ENCODE measurements around the gene SSBP3. TPM values are rescaled to one million over a fixed set of nuclear protein-coding genes. Genes with fewer than 3 reads are reported as not detected.

SSBP3 gene
- total RNA-seq, 4 donors from 2014 or later = 15.4 to 23.0 (median 18.2) TPM

GRCh38 chr1:54270543-54270942 is 135.7 kb downstream of the SSBP3 start:
- TF ChIP-seq POLR2A (IDR thresholded peaks at IDR 0.05) (no peak), CTCF (IDR thresholded peaks at IDR 0.05) (no peak)
- peaks cover 28 to 53% of the 10 kb centered on the region in 2 donors for H3K4me1 ChIP-seq
- intact Hi-C loops (cut with DNase I) = loop anchor here (5.0 kb wide), 2 partner anchors 137 to 217 kb away; partner anchors contain the start of gene SSBP3

GRCh38 chr1:54268762-54269297 is 137.4 kb downstream of the SSBP3 start:
- H3K36me3 ChIP-seq = no peaks in the 10 kb centered on the region

More at GRCh38 chr1:54270543-54270942, 135.7 kb downstream of the SSBP3 start:
- H3K9me3 ChIP-seq = no peaks in the 10 kb centered on the region
- H3K27me3 ChIP-seq = no peaks in the 10 kb centered on the region
- no peak overlapping the region for H3K4me3 ChIP-seq (replicated peaks in 1 of 3)
- DNase-seq = no peak
- H3K36me3 ChIP-seq = no peaks in the 10 kb centered on the region
- H3K27ac ChIP-seq = no peak overlapping the region
- 91 to 96% methylated on average over 7 of the region's 7 CpGs for WGBS, 2 donors

GRCh38 chr1:54267815-54268761 is 138.1 kb downstream of the SSBP3 start:
- WGBS, 2 donors = 85 to 86% methylated on average over 17 of the region's 17 CpGs
- H3K27me3 ChIP-seq = no peaks in the 10 kb centered on the region
- peaks cover 8 to 36% of the 10 kb centered on the region in 2 donors for H3K4me1 ChIP-seq
- no peak for DNase-seq
- no peak overlapping the region for H3K27ac ChIP-seq
- no peak overlapping the region for H3K4me3 ChIP-seq (replicated peaks in 1 of 3)
- no peaks in the 10 kb centered on the region for H3K36me3 ChIP-seq
- intact Hi-C loops (cut with DNase I) = no loop called here
- no peaks in the 10 kb centered on the region for H3K9me3 ChIP-seq
- no peak for TF ChIP-seq CTCF (IDR thresholded peaks at IDR 0.05)
- TF ChIP-seq POLR2A (IDR thresholded peaks at IDR 0.05) = no peak

More at GRCh38 chr1:54268762-54269297, 137.4 kb downstream of the SSBP3 start:
- 74 to 75% methylated on average over 9 of the region's 9 CpGs for WGBS, 2 donors
- H3K27ac ChIP-seq = no peak overlapping the region
- no peaks in the 10 kb centered on the region for H3K9me3 ChIP-seq
- no peak for DNase-seq
- no peaks in the 10 kb centered on the region for H3K27me3 ChIP-seq
- intact Hi-C loops (cut with DNase I) = no loop called here
- H3K4me1 ChIP-seq = peaks cover 14 to 36% of the 10 kb centered on the region in 2 donors
- no peak overlapping the region for H3K4me3 ChIP-seq (replicated peaks in 1 of 3)
- TF ChIP-seq CTCF (IDR thresholded peaks at IDR 0.05) = no peak
- no peak for TF ChIP-seq POLR2A (IDR thresholded peaks at IDR 0.05)

- WGBS, 2 donors = 58 to 75% methylated on average over 5 of the region's 5 CpGs
- no peak overlapping the region for H3K4me3 ChIP-seq (replicated peaks in 1 of 3)
- no peaks in the 10 kb centered on the region for H3K27me3 ChIP-seq
- H3K9me3 ChIP-seq = no peaks in the 10 kb centered on the region
- peaks cover 9 to 32% of the 10 kb centered on the region in 2 donors for H3K4me1 ChIP-seq
- no peaks in the 10 kb centered on the region for H3K36me3 ChIP-seq
- intact Hi-C loops (cut with DNase I) = no loop called here
- DNase-seq = no peak
- no peak for TF ChIP-seq CTCF (IDR thresholded peaks at IDR 0.05)
- no peak for TF ChIP-seq POLR2A (IDR thresholded peaks at IDR 0.05)
- no peak overlapping the region for H3K27ac ChIP-seq
Measured at GRCh38 chr1:54266908-54267307, 139.3 kb downstream of the SSBP3 start.

GRCh38 chr1:54266195-54266594 is 140.0 kb downstream of the SSBP3 start:
- no peak for DNase-seq
- no peaks in the 10 kb centered on the region for H3K27me3 ChIP-seq
- no peak overlapping the region for H3K4me3 ChIP-seq (replicated peaks in 1 of 3)
- no peaks in the 10 kb centered on the region for H3K9me3 ChIP-seq
- no peak for TF ChIP-seq POLR2A (IDR thresholded peaks at IDR 0.05)
- no peak for TF ChIP-seq CTCF (IDR thresholded peaks at IDR 0.05)
- 96% methylated on average over 2 of the region's 2 CpGs for WGBS, 2 donors
- H3K4me1 ChIP-seq = peaks cover 9 to 28% of the 10 kb centered on the region in 2 donors
- H3K27ac ChIP-seq = no peak overlapping the region
- intact Hi-C loops (cut with DNase I) = no loop called here
- no peaks in the 10 kb centered on the region for H3K36me3 ChIP-seq

Data from thyroid gland (tissue), 4 donors.